Suppressor macrophage treated with lipopolysaccharide for 1 hour (primary cell): ENCODE data around the gene RPS6KL1.

Source experiments
- DNase-seq, 3 donors: peaks; one replicate each; pipeline ENCODE4 v3.0.0-alpha.2; 2020 to 2022

RPS6KL1 gene

DNA sequence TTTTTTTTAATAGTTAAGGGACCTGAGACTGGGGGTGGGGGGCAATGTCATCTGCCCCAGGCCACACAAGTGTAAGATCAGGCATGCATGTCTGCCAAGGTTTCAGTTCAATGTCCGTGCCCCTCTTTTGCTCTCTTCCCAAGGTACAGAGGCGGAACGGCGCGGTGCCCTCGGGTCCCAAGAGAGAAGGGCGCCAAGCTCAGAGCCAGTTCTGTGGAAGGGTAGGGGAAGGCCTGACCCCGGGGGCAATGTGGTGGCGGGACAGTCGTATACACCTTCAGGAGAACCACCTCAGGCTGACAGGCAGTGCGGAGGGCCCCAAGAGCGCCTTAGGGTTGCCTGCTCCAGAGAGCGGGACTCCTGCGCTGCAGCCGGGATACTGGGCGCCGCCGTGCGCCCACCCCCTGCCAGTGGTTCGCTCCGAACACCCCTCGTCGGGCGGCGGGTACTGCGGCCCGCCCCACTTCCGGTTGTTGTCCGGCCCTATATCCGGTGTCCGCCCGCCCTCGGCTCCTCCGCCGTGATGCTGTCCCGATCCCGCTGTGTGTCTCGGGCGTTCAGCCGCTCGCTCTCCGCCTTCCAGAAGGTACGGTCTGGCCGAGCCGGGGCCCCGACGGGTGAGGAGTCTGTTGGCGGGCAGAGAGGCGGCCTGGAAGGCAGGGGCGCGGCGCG is 41.5 kb downstream of the RPS6KL1 start, which contains the start of gene DLST:
DLST (plus strand) TSS at position 486 of the 672 bp plus-strand sequence; CDS start at position 524, 38 bp downstream.
- DNase-seq = peak; percentile 90 to 96 (median 93)

DNA sequence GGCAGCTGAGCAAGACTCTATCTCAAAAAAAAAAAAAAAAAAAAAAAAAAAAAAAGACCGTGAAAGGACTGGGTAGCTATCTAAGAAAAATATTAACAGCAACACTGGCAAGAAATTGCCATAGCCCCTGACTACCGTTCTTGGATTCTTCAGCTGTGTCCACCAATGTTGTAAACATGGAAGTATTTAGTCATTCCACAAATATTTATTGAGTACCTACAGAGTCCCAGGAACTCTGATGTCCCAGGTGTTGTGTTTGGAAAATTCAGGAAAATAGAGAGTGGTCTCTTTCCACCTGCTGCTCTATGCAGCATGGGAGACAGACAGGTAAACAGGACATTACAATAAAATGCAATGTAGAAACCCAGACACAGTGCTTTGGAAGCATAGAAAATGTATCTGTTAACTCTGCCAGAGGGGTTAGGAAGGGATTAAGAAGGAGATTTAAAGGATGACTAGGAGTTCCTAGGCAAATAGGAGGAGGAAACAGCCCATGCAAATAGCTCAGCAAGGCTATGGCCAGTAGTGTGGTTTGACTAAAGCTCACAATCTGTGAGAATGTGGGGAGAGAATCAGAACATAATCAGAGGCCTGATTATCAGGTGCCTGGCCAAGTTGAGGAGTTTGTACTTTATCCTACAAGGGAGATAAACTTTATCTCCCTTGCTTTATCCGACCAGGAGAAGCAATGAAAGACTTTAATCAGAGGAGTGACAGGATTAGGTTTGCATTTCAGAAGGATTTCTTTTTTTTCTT is 43.5 kb downstream of the RPS6KL1 start:
- DNase-seq = no peak

DNA sequence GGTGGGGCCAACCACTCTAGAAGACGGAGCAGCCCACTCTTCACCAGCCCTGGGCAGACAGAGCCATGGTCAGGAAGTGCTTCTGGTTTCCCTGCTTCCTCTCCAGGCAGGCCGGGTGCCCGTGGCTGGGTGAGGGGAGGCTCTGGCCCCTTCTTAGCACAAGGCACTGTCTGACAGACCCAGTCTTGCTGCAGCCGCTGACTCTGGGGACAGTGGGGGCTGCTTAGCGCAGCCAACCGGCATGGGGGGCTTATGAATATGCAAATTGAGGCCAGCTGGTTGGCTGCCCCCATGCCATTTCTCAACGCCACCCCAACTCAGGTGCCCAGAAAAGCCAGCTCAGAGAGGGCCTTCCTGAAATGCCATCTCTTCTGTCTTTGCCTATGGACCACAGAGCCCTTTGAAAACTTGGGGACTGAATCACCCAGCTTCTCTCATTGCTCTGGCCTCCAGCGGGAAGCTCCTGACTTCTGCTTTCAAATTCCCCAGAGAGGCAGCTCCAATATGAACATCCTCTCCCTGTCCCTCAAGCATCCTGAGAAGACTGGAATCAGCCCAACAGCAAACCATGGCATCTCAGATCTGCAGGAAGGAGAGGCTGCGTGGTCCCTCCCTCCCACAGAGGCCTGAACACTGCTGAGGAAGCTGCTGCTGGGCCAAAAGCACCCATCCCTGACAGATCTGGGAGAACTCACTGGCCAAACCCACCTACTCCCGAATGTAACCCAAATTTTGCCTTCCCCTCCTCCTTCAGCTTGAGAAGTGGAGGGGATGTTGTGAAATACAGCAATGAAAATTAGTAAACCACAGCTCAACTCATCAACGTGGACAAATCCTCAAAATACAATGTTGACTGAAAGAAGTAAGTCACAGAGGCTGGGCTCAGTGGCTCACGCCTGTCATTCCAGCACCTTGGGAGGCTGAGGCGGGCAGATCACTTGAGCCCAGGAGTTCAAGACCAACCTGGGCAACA is 46.8 kb downstream of the RPS6KL1 start, which contains the start of gene PROX2:
PROX2 (minus strand) TSS at position 205 of the 973 bp plus-strand sequence. CDS start 12,311 bp downstream, outside the sequence.
- DNase-seq = peak; percentile 70 to 77 (median 75)

DNA sequence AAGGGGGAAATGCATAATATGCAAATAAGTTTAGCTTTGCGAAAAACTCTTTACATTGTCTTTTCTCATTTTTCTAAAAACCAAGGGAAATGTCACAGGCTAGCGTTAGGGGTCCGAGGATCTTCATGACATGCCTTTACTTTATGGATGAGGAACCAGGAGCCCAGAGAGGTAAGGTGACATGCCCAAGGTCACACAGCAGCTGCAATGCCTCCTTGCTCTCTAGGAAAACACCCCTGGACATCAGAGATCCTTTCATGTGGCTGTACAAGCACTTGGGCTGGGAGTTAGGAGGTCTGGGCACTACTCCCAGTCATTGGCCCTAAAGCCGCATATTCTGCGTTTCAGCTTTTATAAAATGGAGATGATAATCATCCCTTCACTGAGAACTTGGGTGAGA is 47.9 kb downstream of the RPS6KL1 start:
- no peak for DNase-seq

GRCh38 chr14:74871819-74872218 is 51.2 kb downstream of the RPS6KL1 start:
- no peak for DNase-seq

- DNase-seq = no peak
Observed at GRCh38 chr14:74868739-74869138, 54.3 kb downstream of the RPS6KL1 start.

DNA sequence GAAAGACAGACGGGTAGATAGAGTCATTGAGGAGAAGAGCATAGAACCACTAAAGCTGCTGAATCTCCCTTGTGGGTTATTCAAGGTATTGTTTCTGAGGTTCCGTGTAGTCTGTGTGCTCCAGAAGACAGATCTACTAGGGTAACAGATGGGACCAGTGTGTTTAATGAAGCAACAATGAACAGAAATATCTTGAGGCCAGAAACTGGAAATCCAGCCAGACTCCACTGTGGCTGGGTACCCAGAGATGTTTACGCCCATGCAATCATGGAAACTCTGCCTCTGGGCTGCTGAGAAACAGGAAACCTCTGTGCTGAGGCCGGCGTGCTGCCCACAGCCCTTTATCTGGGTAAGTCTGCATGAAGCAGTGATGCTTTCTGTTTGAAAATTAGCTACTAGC is 55.4 kb downstream of the RPS6KL1 start:
- DNase-seq = peak; percentile 57 to 66 (median 62)

DNA sequence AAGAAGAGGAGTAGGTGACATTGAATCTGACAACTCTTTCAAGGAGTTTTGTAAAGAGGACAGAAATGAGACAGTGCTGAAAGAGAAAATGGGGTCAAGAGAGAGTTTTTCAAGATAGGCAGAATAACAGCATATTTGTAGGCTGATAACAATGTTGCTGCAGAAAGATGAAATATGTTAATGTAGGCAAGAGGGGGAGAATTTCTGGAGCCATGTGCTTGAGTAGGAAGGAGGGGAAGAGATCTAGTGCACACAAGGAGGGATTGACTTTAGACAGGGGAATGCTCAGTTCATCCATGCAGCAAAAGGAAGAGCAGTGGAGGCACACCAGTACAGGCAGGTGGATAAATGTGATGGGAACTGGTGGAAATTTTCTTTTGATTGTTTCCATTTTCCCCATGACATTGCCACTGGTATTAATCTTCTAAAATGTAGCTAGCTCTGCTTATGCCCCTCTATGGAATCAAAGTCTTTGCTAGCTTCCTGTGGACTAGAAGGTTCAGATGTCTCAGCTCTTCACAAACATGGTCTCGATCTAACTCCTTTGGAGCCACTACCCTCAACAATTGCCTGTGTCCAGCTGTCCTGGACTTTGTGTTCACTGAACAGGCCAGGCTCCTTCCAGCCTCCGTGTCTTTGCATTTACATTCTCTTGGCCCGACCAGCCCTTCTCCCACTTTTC is 56.2 kb downstream of the RPS6KL1 start:
- DNase-seq = no peak

DNA sequence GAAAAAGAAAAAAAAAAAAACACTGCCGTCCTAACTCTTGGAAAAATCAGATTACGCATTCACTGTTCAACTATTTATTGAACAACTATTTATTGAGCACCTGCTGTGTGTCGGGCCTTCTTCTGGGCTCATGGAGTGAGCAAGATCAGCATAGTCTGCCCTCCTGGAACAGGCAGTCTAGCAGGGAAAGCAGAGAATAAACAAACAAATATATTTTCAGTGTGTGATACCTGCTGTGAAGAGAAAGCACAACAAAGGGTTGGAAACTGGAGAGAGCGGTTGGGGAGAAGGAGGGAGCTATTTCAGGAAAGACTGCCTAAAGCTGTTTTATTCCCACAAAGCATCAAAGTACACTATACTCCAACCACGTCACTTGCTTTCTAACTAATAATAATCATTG is 57.9 kb downstream of the RPS6KL1 start:
- DNase-seq = no peak

GRCh38 chr14:74864198-74864597 is 58.9 kb downstream of the RPS6KL1 start:
- peak in 2 of 3 donors; percentile 18 to 26 for DNase-seq

DNA sequence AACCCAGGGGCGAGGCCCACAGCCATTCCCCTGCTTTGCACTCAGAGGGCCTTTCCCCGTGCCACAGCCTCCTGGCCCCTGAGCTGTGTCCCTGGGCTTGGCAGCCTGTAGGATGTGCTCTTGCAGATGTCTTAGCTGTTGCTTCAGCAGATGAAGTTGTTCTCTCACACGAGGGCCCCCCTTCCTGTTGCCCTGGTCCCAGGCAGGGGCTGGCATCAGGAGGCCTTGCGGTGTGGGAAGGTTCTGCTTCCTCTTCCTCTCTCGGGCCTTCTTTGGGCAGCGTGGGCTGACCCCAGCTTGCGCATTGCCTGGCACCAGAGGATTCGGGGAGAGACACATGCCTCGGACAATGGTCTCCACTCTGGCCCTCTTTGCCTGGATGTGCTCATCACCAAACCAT is 59.8 kb downstream of the RPS6KL1 start:
- DNase-seq = peak; percentile 77 to 88 (median 80)

- no peak for DNase-seq
Observed at GRCh38 chr14:74861734-74862090, 61.3 kb downstream of the RPS6KL1 start.

- DNase-seq = peak; percentile 91 to 96 (median 94)
Observed at GRCh38 chr14:74860899-74861733, 61.9 kb downstream of the RPS6KL1 start.

DNA sequence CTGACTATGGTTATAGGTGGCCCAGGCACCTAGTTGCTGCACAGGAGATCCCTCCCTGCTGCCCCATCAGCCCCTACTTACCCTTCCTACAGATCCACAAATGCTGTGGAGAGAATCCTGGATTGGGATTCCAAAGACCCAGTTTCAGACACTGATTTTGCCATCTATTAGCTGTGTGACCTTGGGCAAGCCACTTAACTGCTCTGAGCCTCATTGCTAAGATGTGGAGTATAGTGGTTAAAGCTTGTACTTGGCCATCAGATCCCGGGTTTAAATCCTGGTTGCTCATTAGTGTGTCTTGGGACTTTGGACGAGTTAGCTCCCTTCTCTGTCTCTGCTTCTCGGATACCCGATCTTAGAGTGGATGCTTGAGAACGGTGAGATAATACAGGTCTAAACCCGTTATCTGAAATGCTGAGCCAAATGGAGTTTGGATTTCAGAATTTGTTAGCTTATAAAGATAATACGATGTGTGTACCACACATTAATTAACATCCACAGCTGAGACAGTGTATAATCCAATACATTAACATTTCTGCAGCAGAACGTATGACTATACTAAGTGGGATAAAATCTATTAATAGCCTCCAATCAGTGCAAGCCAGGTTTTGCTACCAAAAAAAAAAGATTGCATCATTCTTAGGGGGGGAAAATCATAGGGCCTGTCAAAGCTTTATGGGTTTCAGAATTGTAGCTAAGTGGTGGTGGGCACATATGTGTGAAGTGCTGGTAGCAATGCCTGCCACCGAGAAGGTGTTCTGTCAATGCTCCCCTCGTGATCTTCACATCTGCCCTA is 63.1 kb downstream of the RPS6KL1 start:
- no peak for DNase-seq

- no peak for DNase-seq
Observed at GRCh38 chr14:74858022-74858421, 65.0 kb downstream of the RPS6KL1 start.

DNA sequence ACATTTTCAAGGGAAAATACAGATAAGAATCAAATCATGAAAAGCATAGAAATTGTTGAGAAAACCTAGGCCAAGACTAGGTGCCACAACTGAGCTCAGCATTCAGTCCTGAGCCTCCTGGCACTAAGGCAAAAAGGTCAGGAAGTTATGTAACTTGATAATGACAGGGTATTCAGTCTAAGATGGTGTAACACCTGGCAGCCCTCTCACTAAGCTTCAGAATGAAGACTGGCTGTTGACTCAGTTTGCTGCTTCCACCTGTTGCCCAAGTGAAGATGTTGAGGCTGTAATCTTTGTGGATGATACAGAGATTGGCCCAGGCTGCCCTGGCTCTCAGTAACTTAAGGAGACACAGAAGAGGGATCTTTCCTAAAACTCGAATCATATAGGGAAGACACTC is 66.7 kb downstream of the RPS6KL1 start:
- no peak for DNase-seq

DNA sequence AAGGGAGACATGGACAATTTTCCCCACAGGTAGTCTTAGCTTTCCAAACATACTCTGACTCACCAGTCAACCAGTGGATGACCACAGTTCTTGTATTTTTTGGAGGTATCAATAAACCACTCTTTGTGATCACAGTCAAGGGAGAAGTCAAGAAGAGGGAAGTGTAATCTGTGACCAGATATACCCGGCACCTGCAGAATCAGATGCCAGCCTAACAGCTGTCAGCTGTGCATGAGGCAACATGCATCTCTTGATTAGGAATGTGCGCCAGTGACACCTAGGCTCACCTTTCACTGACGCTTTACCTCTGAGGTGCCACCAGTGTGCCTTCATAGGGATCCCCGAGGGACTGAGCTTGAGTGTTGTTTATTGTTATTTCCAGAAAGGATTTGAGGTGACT is 67.1 kb downstream of the RPS6KL1 start:
- DNase-seq = no peak

DNA sequence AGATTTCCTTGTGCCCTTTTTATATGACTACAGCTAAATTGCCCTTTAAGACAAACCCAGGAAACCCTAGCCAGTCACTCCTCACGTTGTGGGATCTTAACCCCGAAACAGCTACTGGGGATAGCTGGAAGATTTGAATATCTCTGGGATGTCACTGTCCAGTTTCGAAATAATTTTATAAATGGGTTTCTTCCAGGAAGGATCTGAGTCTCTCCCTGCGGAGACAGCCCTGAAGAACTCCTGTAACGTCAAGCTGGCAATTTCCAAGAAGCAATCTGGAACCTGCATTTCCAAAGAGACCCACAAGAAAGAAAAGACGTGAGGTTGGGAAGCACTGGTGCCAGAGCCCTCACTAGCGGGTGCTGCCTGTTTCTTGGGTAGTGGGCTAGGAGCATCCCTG is 68.0 kb downstream of the RPS6KL1 start:
- no peak for DNase-seq
